Ureter (tissue), 1 donor: ENCODE data around the gene SCUBE1. TPM values are rescaled to one million over a fixed set of nuclear protein-coding genes. Genes with fewer than 3 reads are reported as not detected.

ENCODE experiments used
- DNase-seq: peaks from one replicate; pipeline ENCODE4 v3.0.0-alpha.2; 2020; ENCODE audit warnings: low spot score
- total RNA-seq: library from RNA; stranded (reverse); gene quantifications from one replicate; pipeline ENCODE4 v1.2.4, GENCODE V29; 2023
- donor health status: DM: yes; HTN: yes; CAD: no.

Gene SCUBE1
- total RNA-seq, 1 donor from 2014 or later = 19.0 TPM

DNA sequence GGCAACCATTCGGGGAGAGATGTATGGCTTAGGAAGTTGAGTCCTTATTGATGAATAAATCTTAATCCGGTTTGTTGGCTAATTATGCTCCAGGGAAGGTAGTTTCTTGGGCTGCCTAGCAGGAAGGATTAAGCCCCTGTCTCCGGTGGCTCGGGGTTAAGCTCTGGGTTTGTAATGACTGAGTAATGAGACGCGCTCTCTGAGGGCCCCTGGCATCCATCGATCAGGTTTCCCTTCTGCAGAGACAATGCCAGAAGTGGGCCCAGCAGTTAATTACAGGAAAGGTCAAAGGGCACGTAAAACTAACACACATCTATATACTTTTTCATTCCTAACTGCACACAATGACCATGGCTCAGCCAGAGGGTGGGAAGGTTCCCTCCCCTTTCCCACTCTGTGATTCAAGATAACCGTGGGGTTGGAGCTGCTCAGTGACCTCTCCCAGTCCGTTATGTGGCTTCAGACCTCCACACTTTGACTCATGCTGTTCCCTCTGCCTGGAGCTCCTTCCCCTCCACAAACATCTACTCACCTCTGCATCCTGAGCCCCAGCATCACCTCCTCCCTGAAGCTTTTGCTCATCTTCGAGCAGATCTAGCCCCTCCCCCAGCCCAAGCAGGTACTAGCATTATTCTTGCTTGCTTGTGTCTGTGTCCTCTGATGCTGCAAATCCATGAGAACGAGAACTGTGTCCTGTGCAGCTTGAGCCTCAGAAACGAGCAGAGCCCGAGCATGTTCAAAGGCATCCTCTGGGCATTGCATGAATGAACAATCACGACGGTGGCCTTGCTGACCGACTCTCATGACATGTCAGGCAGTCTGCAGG is 16.6 kb downstream of the SCUBE1 start:
- DNase-seq = no peak

DNA sequence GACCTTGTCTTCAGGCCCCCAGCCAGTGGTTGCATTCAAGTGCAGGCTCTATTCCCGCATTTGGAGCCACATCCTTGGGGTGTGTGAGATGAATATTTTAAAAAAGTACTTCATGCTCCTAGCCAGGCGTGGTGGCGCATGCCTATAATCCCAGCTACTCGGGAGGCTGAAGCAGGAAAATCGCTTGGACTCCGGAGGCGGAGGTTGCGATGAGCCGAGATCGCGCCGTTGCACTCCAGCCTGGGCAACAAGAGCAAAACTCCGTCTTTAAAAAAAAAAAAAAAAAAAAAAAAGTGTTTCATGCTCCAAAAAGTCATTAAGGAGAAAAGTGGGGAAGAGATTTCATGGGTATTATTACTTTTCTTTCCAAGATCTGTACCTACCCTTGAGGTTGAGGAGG is 18.0 kb downstream of the SCUBE1 start:
- DNase-seq = no peak

DNA sequence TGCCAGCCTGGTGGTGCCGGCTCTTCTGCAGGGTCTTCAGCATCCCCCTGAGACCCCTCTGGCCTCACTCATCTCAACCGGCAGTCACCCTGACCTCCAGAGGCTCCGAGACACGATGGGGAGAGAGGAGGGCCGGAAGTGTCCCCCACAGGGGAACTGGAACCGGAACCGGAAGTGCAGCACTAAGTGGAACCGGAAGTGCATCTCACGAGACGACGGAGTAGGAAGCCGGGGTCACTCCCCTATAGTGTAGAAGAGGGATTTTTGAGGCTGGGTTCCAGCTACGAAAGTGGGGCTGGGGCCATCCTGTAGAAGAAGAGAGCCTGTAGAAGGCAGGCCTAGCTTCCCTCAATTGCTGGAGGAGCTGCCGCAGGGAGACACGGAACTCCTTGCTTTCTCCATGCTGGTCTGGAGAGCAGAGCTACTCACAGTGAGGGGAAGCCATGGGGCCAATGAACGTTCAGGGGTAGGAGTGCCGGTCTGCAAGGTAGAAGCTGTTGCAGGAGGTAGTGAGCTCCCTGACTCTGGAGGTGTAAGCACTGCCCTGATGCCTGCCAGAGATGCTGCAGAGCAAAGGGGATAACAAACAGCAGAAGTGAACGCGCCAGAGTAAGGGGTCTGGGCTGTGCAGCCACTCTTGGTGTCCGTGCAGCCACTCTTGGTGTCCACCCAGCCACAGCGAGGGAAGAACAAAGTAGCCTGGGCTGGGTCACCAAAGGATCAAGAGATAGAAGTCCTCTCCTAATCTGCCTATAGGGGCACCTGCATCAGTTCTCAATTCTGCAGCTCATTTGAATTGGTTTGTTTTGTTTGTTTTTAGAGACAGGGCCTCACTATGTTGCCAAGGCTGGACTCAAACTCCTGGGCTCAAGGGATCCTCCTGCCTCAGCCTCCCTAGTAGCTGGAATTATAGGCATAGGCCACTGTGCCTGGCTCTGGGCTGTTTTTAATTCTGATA is 21.9 kb downstream of the SCUBE1 start:
- no peak for DNase-seq

DNA sequence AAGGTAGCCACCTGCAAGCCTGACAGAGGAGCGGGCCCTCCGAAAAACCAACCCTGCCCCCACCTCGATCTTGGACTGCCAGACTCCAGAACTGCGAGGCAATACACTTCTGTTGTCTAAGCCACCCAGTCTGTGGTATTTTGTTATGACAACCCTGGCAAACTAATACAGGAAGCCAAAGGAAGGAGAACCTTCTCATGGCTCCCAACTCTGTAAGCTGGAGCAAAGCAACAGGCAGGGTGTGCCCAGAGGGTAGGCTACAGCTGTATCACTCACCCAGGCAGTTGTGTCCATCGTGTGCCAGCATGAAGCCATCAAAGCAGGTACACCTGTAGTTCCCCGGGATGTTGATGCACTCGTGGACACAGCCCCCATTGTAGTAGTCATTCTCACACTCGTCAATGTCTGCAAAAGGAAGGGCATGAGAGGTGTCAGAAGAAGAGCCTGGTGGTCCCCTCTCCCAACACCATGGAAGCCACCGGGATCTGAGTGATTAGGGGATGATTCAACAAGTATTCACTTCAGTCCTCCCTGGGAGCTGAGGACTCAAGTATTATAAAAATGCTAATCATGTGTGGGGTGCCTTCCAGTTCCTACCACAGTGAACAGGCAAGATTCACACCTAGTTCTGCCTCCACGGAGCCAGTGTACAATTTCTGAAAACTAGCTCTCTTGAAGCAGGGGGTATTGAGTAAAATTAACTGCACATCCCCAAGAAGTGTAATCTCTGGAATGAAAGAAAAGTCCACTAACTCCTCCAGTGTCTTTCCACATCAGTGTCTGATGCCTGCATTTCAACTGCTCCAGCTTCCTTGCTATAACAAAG is 23.3 kb downstream of the SCUBE1 start:
- DNase-seq = no peak

DNA sequence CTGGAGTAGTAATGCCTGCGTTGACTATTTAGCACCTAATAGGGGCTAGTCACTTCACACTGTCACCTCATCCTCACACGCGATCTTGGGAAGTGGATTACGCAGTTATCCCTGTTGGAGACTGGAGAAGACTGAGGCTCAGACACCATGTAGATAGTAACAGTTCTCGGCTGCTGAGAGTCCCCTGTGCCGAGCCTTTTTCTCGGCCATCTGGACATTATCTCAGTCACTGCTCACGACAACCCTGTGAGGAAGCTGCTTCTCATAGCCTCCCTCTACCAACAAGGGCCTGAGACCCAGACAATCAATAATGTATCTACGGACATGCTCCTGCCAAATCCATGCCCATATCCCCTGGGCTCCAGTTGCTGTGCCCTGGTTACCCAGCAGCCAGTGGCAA is 25.9 kb downstream of the SCUBE1 start:
- DNase-seq = no peak

DNA sequence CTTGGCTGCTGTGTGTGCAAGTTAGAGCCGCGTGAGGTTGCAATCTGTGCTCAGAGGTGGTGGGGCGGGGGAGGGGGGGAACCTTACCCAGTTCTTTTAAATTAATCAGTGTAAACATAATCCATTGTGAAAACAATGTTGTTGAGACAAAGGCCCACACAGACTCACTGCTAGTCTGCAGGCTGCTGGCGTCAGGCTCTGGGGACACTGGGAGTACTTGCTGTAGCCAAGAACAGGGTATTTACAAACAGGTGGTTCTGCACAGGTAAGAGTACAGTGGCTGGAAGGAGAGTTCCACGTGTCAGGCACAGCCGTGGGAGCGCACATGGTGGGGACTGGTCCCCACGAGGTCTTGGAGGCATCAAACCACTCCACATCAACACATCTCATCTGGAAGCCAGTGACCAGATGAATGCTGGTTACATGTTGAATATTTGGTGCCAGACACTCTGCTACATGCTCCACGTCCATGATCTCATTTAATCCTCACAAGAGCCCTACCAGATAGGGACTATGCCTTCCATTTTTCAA is 27.4 kb downstream of the SCUBE1 start:
- no peak for DNase-seq

DNA sequence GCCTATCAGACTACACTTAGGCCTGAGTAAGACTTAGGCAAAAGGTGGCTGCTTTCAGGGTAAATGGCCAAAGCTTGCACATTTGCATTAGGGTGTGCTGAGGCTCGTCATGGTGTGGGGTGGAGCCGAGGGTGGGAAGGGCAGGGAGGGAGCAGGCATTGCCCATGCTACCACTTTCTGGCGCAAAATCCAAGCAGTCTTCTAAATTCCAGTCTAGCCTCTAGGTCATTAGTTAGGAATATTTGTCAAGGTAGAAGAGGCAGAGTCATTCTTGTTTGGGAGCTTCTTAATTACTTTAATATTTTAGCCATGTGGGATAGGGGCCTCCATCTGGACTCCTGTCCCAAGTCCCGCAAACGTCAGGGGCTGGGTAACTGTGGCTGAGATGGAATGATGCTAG is 28.6 kb downstream of the SCUBE1 start:
- no peak for DNase-seq

DNA sequence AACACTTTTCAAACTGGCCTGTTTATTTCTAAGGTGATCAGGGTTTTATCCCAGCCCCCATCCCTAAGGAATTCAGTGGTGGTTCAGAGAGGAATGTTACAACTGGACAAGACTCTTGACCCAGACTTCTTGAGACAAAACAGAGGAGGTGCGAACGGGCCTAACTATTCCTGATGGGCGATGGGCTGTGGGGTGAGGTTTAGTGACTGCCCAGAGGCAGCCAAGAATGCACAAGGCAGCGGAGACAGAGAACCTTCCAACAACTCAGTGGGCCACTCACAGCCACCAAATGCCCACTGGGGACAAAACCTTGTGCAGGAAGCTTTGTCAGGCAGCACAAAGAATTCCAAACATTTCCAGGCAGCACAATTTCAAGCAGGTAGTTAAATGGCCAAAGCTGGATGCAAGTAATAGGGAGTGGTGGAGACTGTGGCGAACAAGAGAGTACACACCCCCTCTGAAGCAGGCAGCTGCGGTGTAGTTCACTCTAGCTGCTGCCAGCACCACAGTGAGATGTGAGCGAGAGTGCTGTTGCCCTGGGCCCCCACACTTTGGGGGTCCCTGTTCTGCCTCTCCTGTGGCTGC is 29.2 kb downstream of the SCUBE1 start:
- DNase-seq = no peak

DNA sequence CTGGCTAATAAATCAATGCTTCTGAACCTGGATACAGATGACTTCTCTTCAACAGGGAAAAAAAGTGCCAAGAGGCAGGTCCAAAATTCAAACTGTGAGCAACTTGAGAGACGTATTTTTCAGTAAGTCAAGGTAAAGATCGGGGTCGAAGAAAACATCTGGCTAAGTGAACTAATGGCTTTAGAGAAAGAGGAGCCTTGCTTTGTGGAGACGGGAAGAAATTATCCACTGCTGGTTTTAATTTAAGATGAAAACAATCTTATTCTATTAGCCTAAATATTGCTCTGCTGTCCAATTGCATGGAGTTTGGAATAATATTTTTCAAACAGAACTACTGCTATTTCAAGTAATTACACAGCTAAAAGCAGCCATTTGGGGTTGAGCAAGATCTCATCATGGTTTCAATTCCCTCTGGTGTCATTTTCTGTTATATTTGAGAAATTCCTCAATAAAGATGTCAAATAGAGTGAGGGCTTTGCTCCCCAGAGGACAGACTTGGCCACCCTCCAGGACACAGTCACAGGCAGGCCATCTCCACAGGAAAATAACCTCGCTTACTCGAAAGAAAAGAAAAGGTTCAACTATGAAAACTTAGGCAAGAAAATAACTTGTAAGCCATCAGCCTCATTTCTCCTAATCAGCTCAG is 29.8 kb downstream of the SCUBE1 start:
- DNase-seq = no peak

DNA sequence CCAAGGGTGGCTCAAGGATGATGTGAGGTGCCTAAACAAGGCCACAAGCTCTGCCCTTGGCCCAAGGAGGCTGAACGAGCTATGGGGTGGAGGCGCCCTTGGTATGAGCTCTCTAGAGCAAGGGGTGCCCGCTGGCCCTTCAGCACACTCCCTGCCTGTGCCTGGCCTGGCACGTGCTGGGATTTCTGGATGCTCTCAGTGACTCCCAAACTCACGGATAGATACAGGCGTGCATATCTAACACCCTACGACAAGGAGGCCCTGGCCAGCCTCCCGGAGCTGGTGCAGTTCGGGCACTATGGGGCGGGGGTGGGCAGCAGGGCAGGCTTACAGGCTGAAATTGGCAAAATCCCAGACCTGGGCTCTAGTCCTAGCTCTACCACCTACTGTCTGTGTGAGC is 30.6 kb downstream of the SCUBE1 start:
- no peak for DNase-seq

DNA sequence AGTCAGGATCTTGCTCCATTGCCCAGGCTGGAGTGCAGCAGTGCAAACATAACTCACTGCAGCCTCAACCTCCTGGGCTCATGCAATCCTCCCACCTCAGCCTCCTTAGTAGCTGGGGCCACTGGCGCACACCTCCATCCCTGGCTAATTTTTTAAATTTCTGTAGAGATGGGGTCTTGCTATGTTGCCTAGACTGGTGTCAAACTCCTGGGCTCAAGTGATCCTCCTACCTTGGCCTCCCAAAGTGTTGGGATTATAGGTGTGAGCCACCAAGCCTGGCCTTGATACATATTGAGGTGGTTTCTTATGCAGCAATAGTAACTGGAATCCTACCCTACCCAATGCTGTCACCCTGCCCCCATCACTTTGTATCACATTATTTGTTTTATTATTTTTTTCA is 32.4 kb downstream of the SCUBE1 start:
- DNase-seq = no peak

DNA sequence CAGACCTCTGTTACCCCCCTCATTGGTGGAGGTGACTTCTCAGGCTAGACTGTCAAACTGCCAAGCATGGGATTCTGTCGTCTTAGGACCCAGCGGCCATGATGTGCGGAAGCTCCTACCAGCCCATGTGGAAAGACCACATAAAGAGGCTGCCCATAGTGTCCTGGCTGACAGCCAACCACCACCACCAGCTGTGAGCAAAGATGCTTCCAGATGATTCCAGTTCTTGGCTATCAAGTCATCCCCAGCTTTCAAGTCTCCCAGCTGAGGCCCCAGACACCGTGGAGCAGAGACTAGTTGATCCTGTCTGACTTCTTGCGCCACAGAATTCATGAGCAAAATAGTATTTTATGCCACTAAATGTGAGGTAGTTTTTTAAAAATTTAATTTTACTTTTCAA is 32.9 kb downstream of the SCUBE1 start:
- no peak for DNase-seq

DNA sequence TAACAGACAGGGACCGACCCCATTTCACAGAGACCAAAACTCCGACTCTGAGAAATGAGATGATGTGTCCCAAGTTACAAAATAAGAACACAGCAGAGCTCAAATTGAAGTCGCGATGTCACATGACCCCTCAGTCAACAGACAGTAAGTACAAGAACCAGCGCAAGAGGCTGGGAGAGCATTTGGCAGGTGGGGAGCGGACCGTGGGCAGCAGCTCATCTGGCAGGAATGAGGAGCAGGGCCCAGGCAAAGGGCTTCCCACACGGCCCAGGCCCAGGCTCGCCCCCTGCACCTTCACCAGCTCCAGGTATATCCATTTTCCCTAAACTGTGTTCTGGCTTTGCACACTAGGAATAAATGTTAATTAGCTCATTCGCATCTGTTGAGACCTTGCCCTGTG is 34.3 kb downstream of the SCUBE1 start:
- no peak for DNase-seq

DNA sequence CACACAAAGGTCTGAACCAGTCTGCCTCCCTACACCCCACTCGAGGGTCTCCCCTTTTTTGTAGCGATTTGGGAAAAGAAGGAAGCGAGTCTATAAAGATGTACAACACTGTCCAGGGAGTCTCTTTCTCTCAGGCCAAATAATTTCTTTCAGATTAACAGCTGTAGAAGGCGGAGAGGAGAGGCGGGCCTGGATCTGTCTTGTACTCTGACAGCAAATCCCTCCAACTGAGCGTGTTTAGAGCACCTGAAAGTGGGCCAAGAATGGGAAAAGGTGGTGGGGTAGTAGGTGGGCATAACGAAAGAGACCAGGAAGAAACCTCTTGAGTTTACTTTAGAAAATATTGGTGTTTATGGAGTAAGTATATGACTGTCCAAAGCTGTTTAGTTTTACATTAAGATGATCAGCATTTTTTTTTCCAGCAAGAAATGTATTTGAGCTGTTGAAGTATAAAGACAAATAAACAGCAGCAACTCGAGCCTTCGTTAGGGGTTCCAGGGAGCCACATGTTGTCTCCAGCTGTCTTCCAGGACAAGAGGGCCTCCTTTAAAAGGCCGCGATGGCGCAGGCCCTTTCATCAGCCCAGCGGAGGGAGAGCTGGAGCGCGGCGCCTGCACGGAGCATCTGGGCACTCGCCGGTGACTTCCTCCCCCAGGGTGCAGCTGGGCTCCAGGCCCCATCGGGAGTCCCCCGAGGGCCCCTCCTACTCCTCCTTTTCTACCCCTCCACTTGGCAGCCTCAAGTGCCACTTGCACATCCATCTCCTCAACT is 34.9 kb downstream of the SCUBE1 start:
- DNase-seq = no peak

DNA sequence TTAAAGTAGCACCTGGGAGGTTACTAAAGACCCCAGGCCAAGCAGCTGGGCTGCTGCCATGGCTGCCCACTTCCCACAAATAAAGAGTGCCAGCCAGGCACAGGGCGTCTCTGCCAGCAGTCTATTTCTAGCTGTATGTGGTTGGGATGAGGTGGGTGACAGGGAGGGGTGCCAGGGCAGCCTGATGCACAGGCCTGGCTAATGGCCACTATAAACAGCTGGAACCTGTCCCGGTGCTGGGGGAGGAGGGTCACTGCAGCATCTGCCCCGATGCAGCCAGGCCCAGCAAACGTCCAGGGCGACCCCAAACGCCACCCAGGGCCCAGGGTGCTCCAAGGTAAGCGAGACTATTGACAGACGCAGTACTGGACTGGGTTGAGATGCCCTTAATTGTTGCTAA is 37.4 kb downstream of the SCUBE1 start:
- no peak for DNase-seq

DNA sequence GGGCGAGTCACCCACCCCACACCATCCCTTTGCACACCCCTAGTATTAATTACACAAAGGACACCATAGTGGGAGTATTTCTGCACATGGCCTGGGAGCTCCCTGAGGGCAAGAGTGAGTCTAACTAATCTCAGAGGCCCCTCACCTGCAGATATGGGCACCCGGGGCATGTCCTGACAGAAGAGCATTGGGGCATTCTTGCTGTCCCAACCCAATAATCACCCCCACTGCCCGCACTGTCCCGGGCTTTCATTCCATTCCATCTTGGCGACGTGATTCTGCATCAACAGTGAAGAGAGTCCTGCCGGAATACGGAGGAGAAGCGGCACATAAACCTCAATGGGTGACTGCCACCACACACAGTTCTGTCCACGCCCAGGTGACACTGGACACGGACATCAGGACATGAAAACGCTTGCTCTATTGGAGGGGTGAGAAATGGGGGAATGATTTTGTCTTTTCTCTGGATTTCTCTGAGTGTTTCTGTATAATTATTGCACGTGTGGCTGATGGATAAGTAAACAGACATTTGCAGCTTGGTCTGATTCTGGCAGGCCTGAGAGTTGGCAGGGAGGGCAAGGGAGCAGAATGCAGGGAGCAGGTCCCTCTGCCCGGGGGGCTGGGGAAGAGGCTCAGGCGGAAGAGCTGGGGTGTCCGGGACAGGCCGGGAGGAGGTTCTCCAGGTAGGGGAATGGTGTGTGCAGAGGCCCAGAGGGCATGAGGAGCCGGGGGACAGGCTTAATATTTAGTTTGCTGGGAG is 38.2 kb downstream of the SCUBE1 start:
- no peak for DNase-seq

DNA sequence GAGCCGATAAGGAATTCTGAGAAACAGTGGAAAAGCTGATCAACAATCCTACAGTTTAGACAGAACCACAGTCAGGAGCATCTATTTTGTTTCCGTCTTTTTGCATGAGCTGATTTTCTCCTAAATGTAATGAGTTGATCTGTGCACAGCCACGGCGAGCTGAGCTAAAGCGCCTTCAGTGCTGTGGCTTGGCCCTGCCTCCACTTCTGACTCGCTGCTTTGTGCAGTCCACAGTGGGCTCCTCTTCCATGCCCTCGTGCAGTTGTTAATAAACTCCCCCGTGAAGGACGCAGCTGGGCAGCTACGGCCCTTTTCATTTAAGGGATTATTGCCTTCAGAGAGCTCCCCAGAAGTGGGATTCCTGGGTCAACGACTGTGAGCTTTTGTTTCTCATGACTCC is 39.4 kb downstream of the SCUBE1 start:
- DNase-seq = no peak

DNA sequence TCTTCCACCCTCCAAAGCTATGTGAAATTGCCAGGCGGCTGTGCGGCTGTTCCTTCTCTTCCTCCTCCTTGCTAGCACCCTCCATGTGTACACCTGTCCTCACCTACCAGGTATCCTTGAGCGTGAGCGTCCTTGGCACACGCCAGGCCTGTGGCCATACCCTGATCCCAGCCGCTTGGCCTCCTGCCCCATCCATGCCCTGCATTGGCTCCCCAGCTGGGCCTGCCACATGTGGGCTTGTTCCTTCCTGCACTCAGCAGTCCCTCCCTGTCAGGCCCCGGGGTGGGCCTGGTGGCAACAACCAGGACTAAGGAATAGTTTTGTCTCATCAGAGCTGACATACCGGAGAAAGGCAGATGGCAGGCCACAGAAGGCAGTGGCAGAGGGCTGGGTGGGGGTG is 40.0 kb downstream of the SCUBE1 start:
- no peak for DNase-seq

DNA sequence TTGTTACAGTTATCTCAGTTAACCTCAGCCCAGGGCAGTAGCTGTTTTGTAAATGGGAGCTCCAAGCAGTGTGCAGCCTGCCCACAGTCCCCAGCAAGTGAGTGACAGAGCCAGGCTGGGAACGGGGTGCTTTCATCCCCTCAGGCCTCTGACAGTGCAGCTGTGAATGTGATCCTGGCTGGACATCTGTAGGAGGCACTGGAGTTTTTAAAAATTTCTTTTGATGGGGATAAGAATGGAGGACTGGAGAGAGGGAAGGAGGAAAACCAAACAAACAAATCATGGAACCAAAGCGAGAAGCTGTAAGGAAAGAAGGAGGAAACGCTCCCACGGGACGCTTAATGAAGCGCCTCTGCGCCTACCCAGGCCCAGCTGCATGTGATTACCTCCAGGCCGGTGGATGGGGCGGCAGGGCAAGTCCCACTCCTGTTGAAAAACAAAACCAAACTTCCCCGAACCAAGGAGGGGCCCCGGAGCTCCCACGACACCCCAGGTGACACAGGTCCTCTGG is 40.6 kb downstream of the SCUBE1 start:
- no peak for DNase-seq
